Upper lobe of left lung (tissue), 6 donors: ENCODE results near the gene CDK4. TPM values are rescaled to one million over a fixed set of nuclear protein-coding genes. Genes with fewer than 3 reads are reported as not detected.

ENCODE experiments used
- ATAC-seq, 2 donors: fragments of 200-7000 bp; cut with Tn5 transposase; one replicate each; pipeline ENCODE4 v1.9.1; 2022; ENCODE audit warnings: mild to moderate bottlenecking in 2 of 2, moderate library complexity in 2 of 2; ENCODE audit not compliant: low FRiP score in 2 of 2
- DNase-seq, 2 donors: peaks; one replicate each; pipeline ENCODE4 v3.0.0-alpha.2; 2019 to 2020
- H3K27ac ChIP-seq, 4 donors: fragments of 200-600 bp; sonication (generic); one replicate each; pipeline ENCODE4 v1.5.1; 2016 to 2019
- H3K27me3 ChIP-seq, 4 donors: fragments of 200-600 bp; sonication (generic); one replicate each; pipeline ENCODE4 v1.5.1; 2017 to 2019
- H3K36me3 ChIP-seq, 4 donors: fragments of 200-600 bp; sonication (generic); one replicate each; pipeline ENCODE4 v1.5.1; 2016 to 2019
- H3K4me1 ChIP-seq, 4 donors: fragments of 200-600 bp; sonication (generic); one replicate each; pipeline ENCODE4 v1.5.1; 2018 to 2019
- H3K4me3 ChIP-seq, 4 donors: fragments of 200-600 bp; sonication (generic); one replicate each; pipeline ENCODE4 v1.5.1; 2017 to 2019; ENCODE audit warnings: mild to moderate bottlenecking in 2 of 4, moderate library complexity in 1 of 4
- H3K9me3 ChIP-seq, 4 donors: fragments of 200-600 bp; sonication (generic); one replicate each; pipeline ENCODE4 v1.5.1; 2018 to 2019
- EP300 ChIP-seq, 4 donors: sonication (generic); formaldehyde crosslinking; IDR thresholded peaks; one replicate each; pipeline ENCODE4 v1.5.1; 2017; ENCODE audit warnings: antibody characterized with exemption in 4 of 4, control low read depth in 2 of 4
- POLR2A ChIP-seq, 4 donors: fragments of 450-650 bp; IDR thresholded peaks; one replicate each; pipeline ENCODE4 v1.5.1; 2016 to 2017; ENCODE audit warnings: antibody characterized with exemption in 4 of 4, mild to moderate bottlenecking in 2 of 4
- POLR2AphosphoS5 ChIP-seq, 2 donors: sonication (generic); formaldehyde crosslinking; IDR thresholded peaks; one replicate each; pipeline ENCODE4 v1.5.1; 2017; ENCODE audit warnings: antibody characterized with exemption in 2 of 2
- WGBS, 2 donors: methylation state at CpG; one replicate each; pipeline ENCODE4 v1.1.5; 2017 to 2018; 5-methylcytosine and 5-hydroxymethylcytosine counted together
- total RNA-seq, 6 donors: library from RNA; depleted of rRNA in 4 of 6; stranded (reverse); fragments of >200 nt in 4 of 6; gene quantifications; one replicate each; pipeline versions ENCODE4 v1.1.0 to v1.2.1, GENCODE V29; 2016 to 2021
- TF ChIP-seq, protein P1 (sequence below), 6 experiments: fragments of 450-650 bp in 4 of 6; fragments of 200-600 bp in 2 of 6; sonication (generic) in 2 of 6; IDR thresholded peaks; one replicate each; pipeline ENCODE4 v1.5.1; 2016 to 2019; ENCODE audit warnings: antibody characterized with exemption in 6 of 6
- donor health status: DM: no; HTN: no; CAD: no; lungs with moderate emphysema.
- donor health status: DM: no; HTN: yes; CAD: no; lungs with severe emphysema.

The CDK4 gene
- total RNA-seq, 6 donors from 2014 or later: 38.5 to 109 (median 62.5) TPM

DNA sequence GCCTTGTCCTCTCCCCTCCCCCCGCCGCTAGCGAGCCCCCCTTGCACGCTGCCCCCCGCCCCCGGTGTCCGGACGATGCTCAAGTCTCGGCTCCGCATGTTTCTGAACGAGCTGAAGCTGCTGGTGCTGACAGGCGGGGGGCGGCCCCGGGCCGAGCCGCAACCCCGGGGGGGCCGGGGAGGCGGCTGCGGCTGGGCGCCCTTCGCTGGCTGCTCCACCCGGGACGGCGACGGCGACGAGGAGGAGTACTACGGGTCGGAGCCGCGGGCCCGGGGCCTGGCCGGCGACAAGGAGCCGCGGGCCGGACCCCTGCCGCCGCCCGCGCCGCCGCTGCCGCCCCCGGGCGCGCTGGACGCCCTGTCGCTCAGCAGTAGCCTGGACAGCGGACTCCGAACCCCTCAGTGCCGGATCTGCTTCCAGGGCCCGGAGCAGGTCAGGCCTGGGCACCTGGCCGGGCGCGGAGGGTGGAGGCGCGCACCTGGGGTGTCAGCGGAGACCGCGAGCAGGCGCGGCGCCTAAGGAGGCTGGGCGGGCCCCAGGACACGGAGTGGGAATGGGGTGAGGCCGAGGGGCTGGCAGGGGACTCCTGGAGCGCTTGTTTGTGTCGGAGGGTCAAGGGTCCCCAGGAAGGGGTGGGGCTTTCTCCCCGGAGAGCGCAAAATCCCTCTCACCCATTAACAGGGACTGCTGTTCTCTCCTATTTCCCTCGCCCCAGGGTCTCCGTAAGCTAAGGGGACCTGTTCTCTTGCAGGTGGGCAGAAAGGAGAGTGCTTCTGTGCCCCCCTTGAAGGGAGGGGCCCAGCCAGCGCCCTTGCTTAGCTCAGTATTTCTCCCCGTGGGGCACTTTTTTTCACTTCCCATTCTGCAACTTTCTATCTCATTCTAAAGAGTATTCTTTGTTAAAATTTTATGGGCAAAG is 3.6 kb upstream of the CDK4 start:
- Histone ChIP-seq H3K9me3 (no peaks in the 10 kb centered on the region), H3K4me1 (peaks cover 22 to 51% (median 47%) of the 10 kb centered on the region in 4 donors), H3K27me3 (no peaks in the 10 kb centered on the region), H3K27ac (peak overlapping the region; percentile 81 to 91 (median 82)), H3K36me3 (peaks cover 0 to 16% (median 12%) of the 10 kb centered on the region in 4 donors), H3K4me3 (peak overlapping the region; percentile 53 to 90 (median 86))
- no peak for ATAC-seq
- TF ChIP-seq POLR2A (IDR thresholded peaks at IDR 0.05) (peak in 1 of 4 donors; percentile 49), POLR2AphosphoS5 (IDR thresholded peaks at IDR 0.05) (no peak)
- TF ChIP-seq, protein P1, sequence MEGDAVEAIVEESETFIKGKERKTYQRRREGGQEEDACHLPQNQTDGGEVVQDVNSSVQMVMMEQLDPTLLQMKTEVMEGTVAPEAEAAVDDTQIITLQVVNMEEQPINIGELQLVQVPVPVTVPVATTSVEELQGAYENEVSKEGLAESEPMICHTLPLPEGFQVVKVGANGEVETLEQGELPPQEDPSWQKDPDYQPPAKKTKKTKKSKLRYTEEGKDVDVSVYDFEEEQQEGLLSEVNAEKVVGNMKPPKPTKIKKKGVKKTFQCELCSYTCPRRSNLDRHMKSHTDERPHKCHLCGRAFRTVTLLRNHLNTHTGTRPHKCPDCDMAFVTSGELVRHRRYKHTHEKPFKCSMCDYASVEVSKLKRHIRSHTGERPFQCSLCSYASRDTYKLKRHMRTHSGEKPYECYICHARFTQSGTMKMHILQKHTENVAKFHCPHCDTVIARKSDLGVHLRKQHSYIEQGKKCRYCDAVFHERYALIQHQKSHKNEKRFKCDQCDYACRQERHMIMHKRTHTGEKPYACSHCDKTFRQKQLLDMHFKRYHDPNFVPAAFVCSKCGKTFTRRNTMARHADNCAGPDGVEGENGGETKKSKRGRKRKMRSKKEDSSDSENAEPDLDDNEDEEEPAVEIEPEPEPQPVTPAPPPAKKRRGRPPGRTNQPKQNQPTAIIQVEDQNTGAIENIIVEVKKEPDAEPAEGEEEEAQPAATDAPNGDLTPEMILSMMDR (IDR thresholded peaks at IDR 0.05): peak in 2 of 6 experiments; percentile 7 to 24
- peak; percentile 48 to 90 for DNase-seq
- WGBS, 2 donors: 3 to 9% methylated on average over 4 to 33 of the region's 76 CpGs

DNA sequence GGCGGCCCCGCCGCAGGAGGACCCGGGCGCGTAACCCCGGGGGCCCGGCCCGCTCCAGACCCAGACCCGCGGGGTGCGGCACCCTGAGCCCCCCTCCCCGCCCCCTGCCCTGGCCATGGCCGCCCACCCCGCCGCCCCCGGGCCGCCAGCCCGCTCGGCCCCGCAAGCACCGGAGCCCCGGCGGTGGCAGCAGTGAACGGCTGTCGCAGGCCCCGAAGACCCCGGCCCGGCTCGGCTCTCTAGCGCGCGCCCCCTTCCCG is 3.0 kb upstream of the CDK4 start:
- peak overlapping the region; percentile 81 to 91 (median 82) for H3K27ac ChIP-seq
- H3K9me3 ChIP-seq: no peaks in the 10 kb centered on the region
- DNase-seq: no peak
- WGBS, 2 donors: 0% methylated on average over 3 of the region's 34 CpGs; no CpG with 5 or more reads in 1 of the 2 donors
- H3K27me3 ChIP-seq: no peaks in the 10 kb centered on the region
- peaks cover 0 to 20% (median 15%) of the 10 kb centered on the region in 4 donors for H3K36me3 ChIP-seq
- peaks cover 22 to 56% (median 48%) of the 10 kb centered on the region in 4 donors for H3K4me1 ChIP-seq
- no peak for ATAC-seq
- peak overlapping the region; percentile 53 to 90 (median 86) for H3K4me3 ChIP-seq
- TF ChIP-seq EP300 (IDR thresholded peaks at IDR 0.05): no peak
- TF ChIP-seq POLR2A (IDR thresholded peaks at IDR 0.05): no peak
- TF ChIP-seq POLR2AphosphoS5 (IDR thresholded peaks at IDR 0.05): no peak
- TF ChIP-seq, protein P1 (IDR thresholded peaks at IDR 0.05): no peak

DNA sequence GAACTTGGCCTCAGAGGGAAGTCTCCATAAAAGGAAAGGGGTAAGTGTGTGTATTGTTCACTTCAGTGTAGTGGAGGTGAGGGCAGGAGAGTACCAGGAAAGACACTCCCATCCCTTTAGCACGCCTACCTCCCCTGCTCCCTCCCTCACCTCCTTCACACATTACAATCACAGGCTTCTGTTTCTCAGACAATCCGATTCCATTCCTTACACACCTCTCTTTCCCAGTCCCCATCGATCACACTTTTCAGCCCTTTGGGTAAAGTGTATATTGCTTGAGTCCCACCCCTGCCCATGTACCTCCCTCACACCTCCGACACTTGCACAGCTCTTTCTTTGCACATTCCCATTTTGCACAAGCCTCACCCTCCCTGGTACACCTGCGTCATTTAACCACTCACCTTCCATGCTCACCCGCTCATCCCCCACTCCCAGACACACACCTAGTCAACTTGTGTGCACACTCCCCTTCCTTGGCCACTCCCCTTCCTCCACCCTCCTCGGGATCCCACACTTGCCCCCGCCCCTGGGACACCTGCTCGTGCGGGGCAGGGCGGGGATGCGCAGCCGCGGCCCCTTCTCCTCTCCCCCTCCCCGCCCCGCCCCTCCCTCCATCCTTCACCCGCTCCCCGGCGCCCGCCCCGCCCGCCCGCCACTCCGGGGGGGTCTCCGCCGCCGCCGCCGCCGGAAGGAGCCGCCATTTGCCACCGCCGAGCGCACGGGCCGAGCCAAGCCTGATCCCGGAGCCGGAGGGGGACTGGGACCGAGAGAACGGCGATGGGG is 2.5 kb upstream of the CDK4 start, which contains the start of gene MARCHF9:
MARCHF9 (plus strand) TSS at position 693 of the 783 bp plus-strand sequence. CDS start 426 bp downstream, outside the sequence.
- Histone ChIP-seq H3K4me3 (peak within 1 kb of the TSS; percentile 53 to 90 (median 86)), H3K36me3 (peaks cover 0 to 24% (median 17%) of the 10 kb centered on the region in 4 donors), H3K9me3 (no peaks in the 10 kb centered on the region), H3K27me3 (no peaks in the 10 kb centered on the region), H3K27ac (peak within 1 kb of the TSS; percentile 81 to 91 (median 82)), H3K4me1 (peaks cover 22 to 56% (median 48%) of the 10 kb centered on the region in 4 donors)
- ATAC-seq (peak in 1 of 2 donors; percentile 64), DNase-seq (peak; percentile 90)
- TF ChIP-seq POLR2A (IDR thresholded peaks at IDR 0.05) (peak in 1 of 4 donors; percentile 29), EP300 (IDR thresholded peaks at IDR 0.05) (no peak)
- 1 to 2% methylated on average over 11 to 24 of the region's 41 CpGs for WGBS, 2 donors

DNA sequence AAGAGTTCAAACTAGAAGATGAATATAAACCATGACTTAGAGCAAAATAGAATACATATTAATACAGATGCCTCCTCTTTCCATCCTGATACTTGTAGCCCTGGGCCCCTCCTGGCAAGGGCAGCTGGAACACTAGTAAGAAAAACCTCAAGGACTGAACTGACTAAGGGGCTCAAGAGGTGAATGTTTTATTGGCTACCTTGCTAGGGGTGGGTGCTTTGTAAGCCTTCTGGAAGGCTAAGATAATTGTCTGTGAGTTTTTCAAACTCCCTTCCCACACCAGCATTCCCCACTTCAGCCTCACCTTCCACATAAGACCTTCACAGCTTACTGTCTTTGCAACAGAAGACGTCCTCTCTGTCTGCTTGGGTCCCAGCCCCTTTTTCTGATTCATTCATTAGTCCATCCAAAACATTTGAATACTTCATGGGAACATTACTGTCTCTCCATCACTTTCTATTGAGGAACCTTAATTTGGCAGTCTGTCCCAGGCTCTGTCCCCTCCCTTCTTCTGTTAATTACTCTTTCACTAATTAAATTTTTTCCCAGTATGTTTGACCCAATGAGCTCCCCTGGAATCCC is 1.7 kb upstream of the CDK4 start:
- H3K9me3 ChIP-seq: no peaks in the 10 kb centered on the region
- peaks cover 0 to 28% (median 21%) of the 10 kb centered on the region in 4 donors for H3K36me3 ChIP-seq
- ATAC-seq (no peak), DNase-seq (no peak)
- no peak overlapping the region for H3K4me3 ChIP-seq
- peaks cover 22 to 56% (median 48%) of the 10 kb centered on the region in 4 donors for H3K4me1 ChIP-seq
- H3K27ac ChIP-seq: peak overlapping the region in 2 of 4 donors; percentile 81 to 91
- H3K27me3 ChIP-seq: no peaks in the 10 kb centered on the region
- TF ChIP-seq, protein P1 (IDR thresholded peaks at IDR 0.05): no peak
- TF ChIP-seq POLR2AphosphoS5 (IDR thresholded peaks at IDR 0.05) (no peak), EP300 (IDR thresholded peaks at IDR 0.05) (no peak), POLR2A (IDR thresholded peaks at IDR 0.05) (no peak)
- 22 to 26% methylated on average over 1 of the region's 1 CpG for WGBS, 2 donors
